Measurements from ENCODE around the gene ZNF768.
"Not testable (repeated sequence)": the region's sequence is repeated elsewhere in the genome, so short reads cannot be mapped to it uniquely, and the experiment has no call there.

ZNF768 gene

DNA sequence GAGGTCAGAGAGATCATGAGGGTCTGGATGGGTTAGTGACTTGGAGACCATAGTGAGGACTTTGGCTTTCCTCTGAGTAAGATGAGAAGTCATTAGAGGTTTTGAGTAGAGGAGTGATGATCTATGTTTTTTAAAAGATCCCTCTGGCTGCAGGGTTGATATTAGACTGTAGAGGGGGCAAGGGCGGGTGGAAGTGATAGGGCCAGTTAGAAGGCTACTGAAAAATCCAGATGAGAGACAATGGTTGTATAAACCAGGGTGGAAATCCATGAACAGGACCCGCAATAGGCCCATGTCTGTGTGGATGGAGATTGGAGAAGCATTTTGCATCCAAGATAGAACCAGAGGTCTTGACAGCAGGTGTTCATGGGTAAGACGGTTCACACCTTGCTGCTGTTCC lies 44.0 kb downstream of the ZNF768 start:
- H3K4me3 ChIP-seq (replicated peaks; ENCODE audit: low read depth, low read length): no peak overlapping the region
- peak; percentile 3 for DNase-seq (ENCODE audit: low read depth)
- TF ChIP-seq, protein P1, sequence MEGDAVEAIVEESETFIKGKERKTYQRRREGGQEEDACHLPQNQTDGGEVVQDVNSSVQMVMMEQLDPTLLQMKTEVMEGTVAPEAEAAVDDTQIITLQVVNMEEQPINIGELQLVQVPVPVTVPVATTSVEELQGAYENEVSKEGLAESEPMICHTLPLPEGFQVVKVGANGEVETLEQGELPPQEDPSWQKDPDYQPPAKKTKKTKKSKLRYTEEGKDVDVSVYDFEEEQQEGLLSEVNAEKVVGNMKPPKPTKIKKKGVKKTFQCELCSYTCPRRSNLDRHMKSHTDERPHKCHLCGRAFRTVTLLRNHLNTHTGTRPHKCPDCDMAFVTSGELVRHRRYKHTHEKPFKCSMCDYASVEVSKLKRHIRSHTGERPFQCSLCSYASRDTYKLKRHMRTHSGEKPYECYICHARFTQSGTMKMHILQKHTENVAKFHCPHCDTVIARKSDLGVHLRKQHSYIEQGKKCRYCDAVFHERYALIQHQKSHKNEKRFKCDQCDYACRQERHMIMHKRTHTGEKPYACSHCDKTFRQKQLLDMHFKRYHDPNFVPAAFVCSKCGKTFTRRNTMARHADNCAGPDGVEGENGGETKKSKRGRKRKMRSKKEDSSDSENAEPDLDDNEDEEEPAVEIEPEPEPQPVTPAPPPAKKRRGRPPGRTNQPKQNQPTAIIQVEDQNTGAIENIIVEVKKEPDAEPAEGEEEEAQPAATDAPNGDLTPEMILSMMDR (IDR thresholded peaks at IDR 0.05; ENCODE audit: low read length, missing control alignments): peak; percentile 22

DNA sequence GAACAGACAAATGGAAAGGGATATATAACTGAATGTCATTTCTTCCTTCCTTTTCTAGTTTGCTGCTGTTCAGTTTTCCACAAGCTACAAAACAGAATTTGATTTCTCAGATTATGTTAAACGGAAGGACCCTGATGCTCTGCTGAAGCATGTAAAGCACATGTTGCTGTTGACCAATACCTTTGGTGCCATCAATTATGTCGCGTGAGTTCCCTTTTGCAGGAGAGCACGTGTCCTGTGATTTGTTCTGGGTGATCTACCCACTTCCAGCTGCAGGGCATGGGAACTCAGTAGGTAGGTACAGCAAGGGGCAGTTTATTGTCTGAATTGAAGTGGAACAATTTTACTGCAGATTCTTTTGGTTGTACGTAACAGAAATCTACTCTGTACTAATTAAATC lies 45.0 kb downstream of the ZNF768 start:
- no peak overlapping the region for H3K4me3 ChIP-seq (replicated peaks; ENCODE audit: low read depth, low read length)
- TF ChIP-seq, protein P1 (IDR thresholded peaks at IDR 0.05; ENCODE audit: low read length, missing control alignments): no peak
- DNase-seq (ENCODE audit: low read depth): no peak

DNA sequence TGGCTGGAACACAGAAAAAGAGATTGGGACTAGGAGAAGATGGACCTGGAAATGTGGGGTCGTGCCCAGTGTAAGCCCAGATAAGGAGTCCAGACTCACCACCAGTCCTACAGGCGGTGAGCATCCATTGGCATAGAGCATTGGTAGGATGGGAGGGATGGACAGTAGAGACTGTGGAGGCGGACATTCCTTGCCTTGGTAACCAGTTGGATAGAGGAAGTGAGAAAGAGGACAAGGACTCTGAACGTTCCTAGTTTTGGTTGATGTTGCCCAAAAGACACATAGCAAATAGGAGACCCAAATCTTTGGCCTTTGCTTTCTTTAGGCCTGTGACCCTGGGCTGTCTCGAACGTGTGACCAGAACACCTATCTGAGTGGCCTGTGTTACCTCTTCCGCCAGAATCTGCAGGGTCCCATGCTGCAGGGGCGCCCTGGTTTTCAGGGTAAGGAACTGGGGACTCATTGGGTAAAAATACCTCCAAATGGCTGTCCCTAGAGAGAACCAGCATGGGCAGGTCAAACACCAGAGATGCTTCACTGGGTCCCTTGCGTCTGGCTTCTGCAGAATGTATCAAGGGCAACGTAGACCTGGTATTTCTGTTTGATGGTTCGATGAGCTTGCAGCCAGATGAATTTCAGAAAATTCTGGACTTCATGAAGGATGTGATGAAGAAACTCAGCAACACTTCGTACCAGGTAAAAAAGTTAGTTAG lies 47.4 kb downstream of the ZNF768 start:
- TF ChIP-seq, protein P1 (IDR thresholded peaks at IDR 0.05; ENCODE audit: low read length, missing control alignments): no peak
- no peak for DNase-seq (ENCODE audit: low read depth)
- no peak overlapping the region for H3K4me3 ChIP-seq (replicated peaks; ENCODE audit: low read depth, low read length)

DNA sequence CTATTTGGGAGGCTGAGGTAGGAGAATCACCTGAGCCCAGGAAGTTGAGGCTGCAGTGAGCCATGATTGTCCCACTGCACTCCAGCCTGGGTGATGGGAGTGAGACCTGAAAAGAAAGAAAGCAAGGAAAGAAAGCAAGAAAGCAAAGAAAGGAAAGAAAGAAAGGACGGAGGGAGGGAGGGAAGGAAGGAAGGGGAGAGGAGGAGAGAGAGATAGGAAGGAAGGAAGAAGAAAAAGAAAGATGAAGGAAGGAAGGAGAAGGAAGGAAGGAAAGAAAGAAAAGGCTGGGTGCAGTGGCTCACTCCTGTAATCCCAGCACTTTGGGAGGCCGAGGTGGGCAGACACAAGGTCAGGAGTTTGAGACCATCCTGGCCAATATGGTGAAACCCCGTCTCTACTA lies 48.6 kb downstream of the ZNF768 start:
- not testable (repeated sequence) for DNase-seq (ENCODE audit: low read depth); H3K4me3 ChIP-seq (replicated peaks; ENCODE audit: low read depth, low read length)

DNA sequence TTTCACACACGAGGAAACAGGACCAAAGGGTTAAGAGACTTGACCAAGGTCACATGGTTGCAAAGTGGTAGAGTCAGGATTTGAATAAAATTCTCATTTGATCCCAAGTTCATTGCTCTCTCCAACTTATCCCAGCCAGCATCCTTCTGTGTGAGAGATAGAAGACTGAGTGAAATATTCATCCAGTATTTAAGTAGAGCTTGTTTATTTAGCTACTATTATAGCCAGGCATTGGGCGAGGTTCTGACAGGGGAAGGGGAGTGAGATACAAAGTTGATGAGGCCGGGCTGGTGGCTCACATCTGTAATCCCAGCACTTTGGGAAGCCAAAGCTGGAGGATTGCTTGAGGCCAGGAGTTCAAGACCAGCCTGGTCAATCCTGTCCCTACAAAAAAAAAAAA lies 49.4 kb downstream of the ZNF768 start:
- H3K4me3 ChIP-seq (replicated peaks; ENCODE audit: low read depth, low read length): no peak overlapping the region
- DNase-seq (ENCODE audit: low read depth): no peak
- TF ChIP-seq, protein P1 (IDR thresholded peaks at IDR 0.05; ENCODE audit: low read length, missing control alignments): no peak

DNA sequence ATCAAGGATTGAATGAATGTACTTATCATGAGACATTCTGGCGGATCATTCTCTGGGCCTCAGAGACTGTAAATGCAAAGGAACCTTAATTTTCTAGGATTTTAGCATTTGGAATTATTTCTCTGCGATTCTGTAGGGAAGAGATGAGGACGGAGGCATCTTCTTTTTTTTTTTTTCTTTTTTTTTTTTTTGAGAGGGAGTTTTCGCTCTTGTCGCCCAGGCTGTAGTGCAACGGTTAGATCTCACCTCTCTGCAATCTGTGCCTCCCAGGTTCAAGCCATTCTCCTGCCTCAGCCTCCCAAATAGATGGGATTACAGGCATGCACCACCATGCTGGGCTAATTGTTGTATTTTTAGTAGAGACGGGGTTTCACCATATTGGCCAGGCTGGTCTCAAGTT lies 51.7 kb downstream of the ZNF768 start:
- TF ChIP-seq, protein P1 (IDR thresholded peaks at IDR 0.05; ENCODE audit: low read length, missing control alignments): no peak
- H3K4me3 ChIP-seq (replicated peaks; ENCODE audit: low read depth, low read length): no peak overlapping the region
- no peak for DNase-seq (ENCODE audit: low read depth)

DNA sequence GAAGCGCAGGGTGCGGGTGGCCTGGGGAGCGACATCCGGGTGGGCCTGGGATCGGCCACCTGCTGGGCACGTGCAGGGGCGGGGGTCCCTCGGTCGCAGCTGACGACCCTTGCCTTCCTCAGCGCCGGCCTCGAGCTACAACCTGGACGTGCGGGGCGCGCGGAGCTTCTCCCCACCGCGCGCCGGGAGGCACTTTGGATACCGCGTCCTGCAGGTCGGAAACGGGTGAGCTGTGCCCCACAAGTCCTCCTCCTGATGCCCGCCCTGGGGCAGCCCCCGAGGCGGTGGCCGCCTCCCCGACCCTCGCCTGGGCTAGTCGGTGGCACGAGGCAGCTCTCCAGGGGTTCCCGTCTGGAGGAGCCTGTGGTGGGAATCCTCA lies 52.3 kb downstream of the ZNF768 start:
- H3K4me3 ChIP-seq (replicated peaks; ENCODE audit: low read depth, low read length): no peak overlapping the region
- TF ChIP-seq, protein P1 (IDR thresholded peaks at IDR 0.05; ENCODE audit: low read length, missing control alignments): no peak
- DNase-seq (ENCODE audit: low read depth): no peak

Data from fibroblast of pulmonary artery (primary cell).